ENCODE results near the gene MMP20.
A peak's percentile ranks its signal among the peaks of the same experiment; 100 is the strongest.

The MMP20 gene

GRCh38 chr11:102573851-102574250 is 51.3 kb downstream of the MMP20 start:
- Histone ChIP-seq H3K4me2 (ENCODE audit: low read length) (no peak overlapping the region), H3K4me1 (ENCODE audit: control insufficient read depth, insufficient read depth, low read length) (no peaks in the 10 kb centered on the region), H3K27me3 (ENCODE audit: control insufficient read depth, insufficient read depth, low read length) (no peaks in the 10 kb centered on the region)

DNA sequence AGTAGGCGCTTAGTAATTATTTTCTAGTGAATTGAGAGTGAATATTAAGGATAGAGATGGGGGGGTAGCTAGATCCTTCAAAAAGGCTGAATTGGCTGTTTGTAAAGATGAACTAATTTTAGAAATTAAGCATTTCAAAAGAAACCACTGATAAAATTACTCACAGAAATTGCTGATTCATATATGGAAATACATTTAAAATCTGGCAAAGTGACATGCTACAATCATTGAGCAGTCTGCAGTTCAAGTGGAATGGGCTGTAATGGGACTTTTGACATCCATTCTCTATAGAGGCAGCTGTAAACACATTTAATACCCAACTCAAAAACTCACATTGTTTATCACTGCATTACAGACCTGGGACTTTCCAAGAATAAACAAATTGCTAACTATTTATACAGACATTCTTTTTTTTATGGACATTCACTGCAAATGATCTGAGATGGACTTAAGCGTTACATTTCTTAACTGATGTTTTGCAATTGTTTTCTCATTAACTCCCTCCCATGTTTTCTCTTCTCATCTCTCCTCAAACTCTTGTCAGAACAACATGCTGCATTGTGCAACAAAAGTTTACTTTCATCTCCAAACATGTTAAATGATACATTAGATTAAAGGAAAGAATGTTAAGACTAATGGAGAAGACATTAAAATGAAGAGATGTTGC is 52.4 kb downstream of the MMP20 start:
- H3K9me3 ChIP-seq (replicated peaks; ENCODE audit: low read length) = peaks cover 6% of the 10 kb centered on the region
- no peak overlapping the region for H3K4me3 ChIP-seq (ENCODE audit: low read length)
- H3K36me3 ChIP-seq (ENCODE audit: insufficient read depth, low read length) = no peaks in the 10 kb centered on the region
- no peak overlapping the region for H3K4me2 ChIP-seq (ENCODE audit: low read length)
- no peak overlapping the region for H3K9ac ChIP-seq (ENCODE audit: low read depth, low read length)
- H3K4me1 ChIP-seq (ENCODE audit: control insufficient read depth, insufficient read depth, low read length) = no peaks in the 10 kb centered on the region
- H3K27me3 ChIP-seq (ENCODE audit: control insufficient read depth, insufficient read depth, low read length) = no peaks in the 10 kb centered on the region

More at GRCh38 chr11:102573851-102574250, 51.3 kb downstream of the MMP20 start:
- peaks cover under 1% of the 10 kb centered on the region for H3K9me3 ChIP-seq (replicated peaks; ENCODE audit: low read length)
- no peak overlapping the region for H3K4me3 ChIP-seq (ENCODE audit: low read length)
- H3K36me3 ChIP-seq (ENCODE audit: insufficient read depth, low read length) = no peaks in the 10 kb centered on the region
- H3K9ac ChIP-seq (ENCODE audit: low read depth, low read length) = no peak overlapping the region

- peaks cover 6% of the 10 kb centered on the region for H3K9me3 ChIP-seq (replicated peaks; ENCODE audit: low read length)
- H3K9ac ChIP-seq (ENCODE audit: low read depth, low read length) = no peak overlapping the region
- no peak overlapping the region for H3K4me3 ChIP-seq (ENCODE audit: low read length)
- H3K4me1 ChIP-seq (ENCODE audit: control insufficient read depth, insufficient read depth, low read length) = peaks cover 5% of the 10 kb centered on the region
- H3K27me3 ChIP-seq (ENCODE audit: control insufficient read depth, insufficient read depth, low read length) = no peaks in the 10 kb centered on the region
- H3K4me2 ChIP-seq (ENCODE audit: low read length) = no peak overlapping the region
- no peaks in the 10 kb centered on the region for H3K36me3 ChIP-seq (ENCODE audit: insufficient read depth, low read length)
These were observed 56.3 kb downstream of the MMP20 start for GRCh38 chr11:102568851-102569250.

GRCh38 chr11:102566112-102566511 is 59.0 kb downstream of the MMP20 start:
- Histone ChIP-seq H3K4me2 (ENCODE audit: low read length) (no peak overlapping the region), H3K36me3 (ENCODE audit: insufficient read depth, low read length) (no peaks in the 10 kb centered on the region), H3K9ac (ENCODE audit: low read depth, low read length) (no peak overlapping the region), H3K4me1 (ENCODE audit: control insufficient read depth, insufficient read depth, low read length) (peaks cover 27% of the 10 kb centered on the region), H3K27me3 (ENCODE audit: control insufficient read depth, insufficient read depth, low read length) (no peaks in the 10 kb centered on the region), H3K9me3 (replicated peaks; ENCODE audit: low read length) (peaks cover 6% of the 10 kb centered on the region), H3K4me3 (ENCODE audit: low read length) (no peak overlapping the region)

DNA sequence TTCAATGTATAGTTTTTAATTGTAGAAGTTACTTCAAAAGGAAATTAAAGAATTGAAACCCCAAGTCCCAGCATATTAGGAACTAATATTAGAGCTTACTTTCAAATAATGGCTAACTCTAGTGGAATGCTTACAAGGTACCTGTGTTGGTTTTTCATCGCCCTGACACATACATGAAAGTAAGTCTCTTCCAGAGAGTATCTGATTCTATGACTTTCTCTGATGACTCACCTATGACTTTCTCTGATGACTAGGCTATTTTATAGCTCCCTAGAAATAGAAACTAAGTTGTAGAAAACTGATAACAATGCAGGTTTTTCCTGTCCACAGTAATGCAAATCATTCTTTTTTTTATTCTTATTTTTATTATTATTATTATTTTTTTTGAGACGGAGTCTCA is 61.0 kb downstream of the MMP20 start:
- Histone ChIP-seq H3K27me3 (ENCODE audit: control insufficient read depth, insufficient read depth, low read length) (no peaks in the 10 kb centered on the region), H3K4me2 (ENCODE audit: low read length) (peak overlapping the region; percentile 49), H3K4me3 (ENCODE audit: low read length) (no peak overlapping the region), H3K4me1 (ENCODE audit: control insufficient read depth, insufficient read depth, low read length) (peaks cover 40% of the 10 kb centered on the region), H3K9ac (ENCODE audit: low read depth, low read length) (no peak overlapping the region), H3K36me3 (ENCODE audit: insufficient read depth, low read length) (no peaks in the 10 kb centered on the region), H3K9me3 (replicated peaks; ENCODE audit: low read length) (peaks cover 6% of the 10 kb centered on the region)

GRCh38 chr11:102561636-102562035 is 63.5 kb downstream of the MMP20 start:
- Histone ChIP-seq H3K4me1 (ENCODE audit: control insufficient read depth, insufficient read depth, low read length) (peaks cover 40% of the 10 kb centered on the region), H3K4me2 (ENCODE audit: low read length) (peak overlapping the region; percentile 91), H3K9ac (ENCODE audit: low read depth, low read length) (peak overlapping the region; percentile 68), H3K4me3 (ENCODE audit: low read length) (peak overlapping the region; percentile 68), H3K27me3 (ENCODE audit: control insufficient read depth, insufficient read depth, low read length) (no peaks in the 10 kb centered on the region), H3K36me3 (ENCODE audit: insufficient read depth, low read length) (no peaks in the 10 kb centered on the region), H3K9me3 (replicated peaks; ENCODE audit: low read length) (no peaks in the 10 kb centered on the region)

DNA sequence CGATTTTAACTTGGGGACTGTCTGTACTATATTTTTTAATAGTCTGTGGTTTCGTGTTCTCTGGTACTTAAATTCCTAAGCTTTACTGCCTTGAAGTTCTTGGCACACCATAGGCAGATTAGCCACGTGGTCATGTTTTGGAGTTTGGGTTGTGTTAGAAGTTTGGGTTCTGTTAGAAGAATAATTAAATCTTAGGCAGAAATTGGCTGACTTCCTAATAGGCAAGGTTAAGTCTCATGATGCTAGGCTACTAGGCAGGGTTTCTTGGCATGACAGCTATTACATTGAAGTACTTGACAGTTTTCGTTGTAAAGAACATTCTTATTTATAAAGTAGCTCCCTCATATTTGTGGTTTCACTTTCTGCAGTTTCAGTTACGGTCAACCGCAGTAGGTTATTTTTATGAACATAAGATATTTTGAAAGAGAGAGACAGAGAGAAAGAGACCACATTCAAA is 64.5 kb downstream of the MMP20 start:
- Histone ChIP-seq H3K36me3 (ENCODE audit: insufficient read depth, low read length) (no peaks in the 10 kb centered on the region), H3K9ac (ENCODE audit: low read depth, low read length) (peak overlapping the region; percentile 68), H3K4me1 (ENCODE audit: control insufficient read depth, insufficient read depth, low read length) (peaks cover 40% of the 10 kb centered on the region), H3K4me3 (ENCODE audit: low read length) (peak overlapping the region; percentile 68), H3K27me3 (ENCODE audit: control insufficient read depth, insufficient read depth, low read length) (no peaks in the 10 kb centered on the region), H3K4me2 (ENCODE audit: low read length) (peak overlapping the region; percentile 91), H3K9me3 (replicated peaks; ENCODE audit: low read length) (no peaks in the 10 kb centered on the region)

GRCh38 chr11:102559839-102560238 is 65.3 kb downstream of the MMP20 start:
- peaks cover 40% of the 10 kb centered on the region for H3K4me1 ChIP-seq (ENCODE audit: control insufficient read depth, insufficient read depth, low read length)
- no peaks in the 10 kb centered on the region for H3K27me3 ChIP-seq (ENCODE audit: control insufficient read depth, insufficient read depth, low read length)
- peak overlapping the region; percentile 68 for H3K4me3 ChIP-seq (ENCODE audit: low read length)
- peak overlapping the region; percentile 28 for H3K9ac ChIP-seq (ENCODE audit: low read depth, low read length)
- no peaks in the 10 kb centered on the region for H3K9me3 ChIP-seq (replicated peaks; ENCODE audit: low read length)
- peak overlapping the region; percentile 91 for H3K4me2 ChIP-seq (ENCODE audit: low read length)
- H3K36me3 ChIP-seq (ENCODE audit: insufficient read depth, low read length) = no peaks in the 10 kb centered on the region

DNA sequence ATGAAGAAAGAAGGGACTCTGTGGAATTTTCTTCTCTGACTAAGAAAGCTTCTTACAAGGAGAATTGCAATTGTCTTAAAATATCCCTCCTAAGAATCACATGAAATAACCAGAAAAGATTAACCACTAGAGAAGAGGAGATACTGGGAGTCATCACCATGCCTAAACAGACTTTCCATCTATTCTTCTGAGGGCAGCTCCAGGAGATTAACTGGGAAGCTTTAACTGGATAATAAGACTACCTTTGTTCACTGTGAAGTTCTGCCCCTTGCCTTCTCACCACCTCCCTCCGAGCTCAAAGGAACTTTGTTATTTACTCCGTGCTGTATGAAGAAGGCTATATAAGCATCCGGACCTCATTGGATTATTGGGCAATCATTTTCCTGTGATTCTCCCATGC is 70.0 kb downstream of the MMP20 start:
- H3K4me1 ChIP-seq (ENCODE audit: control insufficient read depth, insufficient read depth, low read length) = peaks cover 8% of the 10 kb centered on the region
- no peak overlapping the region for H3K4me2 ChIP-seq (ENCODE audit: low read length)
- no peak overlapping the region for H3K9ac ChIP-seq (ENCODE audit: low read depth, low read length)
- no peaks in the 10 kb centered on the region for H3K27me3 ChIP-seq (ENCODE audit: control insufficient read depth, insufficient read depth, low read length)
- no peaks in the 10 kb centered on the region for H3K9me3 ChIP-seq (replicated peaks; ENCODE audit: low read length)
- no peaks in the 10 kb centered on the region for H3K36me3 ChIP-seq (ENCODE audit: insufficient read depth, low read length)
- no peak overlapping the region for H3K4me3 ChIP-seq (ENCODE audit: low read length)

DNA sequence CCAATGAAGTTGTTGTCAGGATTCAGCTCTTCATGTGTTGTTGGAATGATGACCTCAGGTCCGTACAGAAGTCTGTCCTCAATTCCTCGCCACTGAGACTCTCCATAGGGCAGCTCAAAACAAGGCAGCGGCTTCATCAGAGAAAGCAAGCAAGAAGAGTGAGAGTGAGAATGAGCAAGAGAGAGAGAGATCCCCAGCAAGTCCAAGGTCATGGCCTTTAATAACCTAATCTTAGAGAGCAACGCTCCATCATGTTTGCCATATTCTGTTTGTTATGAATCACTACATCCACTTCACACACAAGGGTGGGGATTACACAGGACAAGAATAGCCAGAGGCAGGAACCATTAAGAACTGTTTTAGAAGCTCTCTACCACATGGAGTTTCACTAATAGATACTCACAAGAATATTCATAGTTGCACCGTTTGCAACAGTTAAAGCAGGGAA is 71.3 kb downstream of the MMP20 start:
- no peaks in the 10 kb centered on the region for H3K27me3 ChIP-seq (ENCODE audit: control insufficient read depth, insufficient read depth, low read length)
- H3K4me3 ChIP-seq (ENCODE audit: low read length) = no peak overlapping the region
- H3K4me2 ChIP-seq (ENCODE audit: low read length) = no peak overlapping the region
- H3K9ac ChIP-seq (ENCODE audit: low read depth, low read length) = no peak overlapping the region
- no peaks in the 10 kb centered on the region for H3K4me1 ChIP-seq (ENCODE audit: control insufficient read depth, insufficient read depth, low read length)
- no peaks in the 10 kb centered on the region for H3K9me3 ChIP-seq (replicated peaks; ENCODE audit: low read length)
- H3K36me3 ChIP-seq (ENCODE audit: insufficient read depth, low read length) = no peaks in the 10 kb centered on the region

DNA sequence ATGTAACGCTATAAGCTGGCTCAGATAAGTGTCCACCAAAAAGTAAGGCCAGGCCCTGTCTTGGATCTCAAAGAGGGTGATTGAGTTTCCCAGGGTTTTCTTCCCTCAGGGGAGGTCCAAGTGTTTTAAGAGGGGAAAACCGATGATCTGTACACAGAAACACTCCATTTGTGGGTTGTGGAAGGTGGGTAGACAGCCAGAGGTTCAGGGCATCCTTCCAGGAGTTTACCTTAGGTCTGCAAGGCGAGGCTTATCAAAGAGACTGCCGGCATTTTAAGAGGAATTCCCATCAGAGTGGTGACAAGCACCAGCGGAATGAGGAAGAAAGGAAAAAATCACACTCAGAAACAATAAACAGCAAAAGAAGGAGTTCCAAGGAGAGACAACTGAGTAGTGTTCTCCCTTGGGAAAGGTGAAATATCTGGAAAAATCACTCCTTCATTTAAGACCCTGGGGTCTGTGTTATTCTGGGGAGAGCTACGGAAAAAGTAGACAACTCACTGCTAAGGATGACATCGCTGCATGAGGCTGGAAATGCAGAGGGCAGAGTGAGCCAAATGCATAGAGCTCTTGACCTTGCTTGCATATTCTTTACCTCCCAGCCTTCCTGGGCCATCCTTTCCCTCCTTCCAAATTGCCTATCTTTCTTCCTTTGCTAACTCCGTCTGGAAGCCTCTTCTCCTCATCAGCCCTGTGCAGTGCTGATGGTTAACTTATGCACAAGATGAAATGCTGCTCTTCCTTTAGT is 72.5 kb downstream of the MMP20 start:
- Histone ChIP-seq H3K27me3 (ENCODE audit: control insufficient read depth, insufficient read depth, low read length) (no peaks in the 10 kb centered on the region), H3K4me1 (ENCODE audit: control insufficient read depth, insufficient read depth, low read length) (no peaks in the 10 kb centered on the region), H3K36me3 (ENCODE audit: insufficient read depth, low read length) (no peaks in the 10 kb centered on the region), H3K4me2 (ENCODE audit: low read length) (no peak overlapping the region), H3K4me3 (ENCODE audit: low read length) (no peak overlapping the region), H3K9ac (ENCODE audit: low read depth, low read length) (no peak overlapping the region), H3K9me3 (replicated peaks; ENCODE audit: low read length) (no peaks in the 10 kb centered on the region)

All from skeletal muscle satellite cell (primary cell).